ENCODE measurements around the gene CEP131.

CEP131 gene

GRCh38 chr17:81204578-81204977, 18.2 kb downstream of the CEP131 start:
- in situ Hi-C loops (cut with HindIII; ENCODE audit: low sequenced_read_pairs) = no loop called here

- in situ Hi-C loops (cut with HindIII; ENCODE audit: low sequenced_read_pairs) = no loop called here
These were observed 19.6 kb downstream of the CEP131 start for GRCh38 chr17:81203136-81203535.

DNA sequence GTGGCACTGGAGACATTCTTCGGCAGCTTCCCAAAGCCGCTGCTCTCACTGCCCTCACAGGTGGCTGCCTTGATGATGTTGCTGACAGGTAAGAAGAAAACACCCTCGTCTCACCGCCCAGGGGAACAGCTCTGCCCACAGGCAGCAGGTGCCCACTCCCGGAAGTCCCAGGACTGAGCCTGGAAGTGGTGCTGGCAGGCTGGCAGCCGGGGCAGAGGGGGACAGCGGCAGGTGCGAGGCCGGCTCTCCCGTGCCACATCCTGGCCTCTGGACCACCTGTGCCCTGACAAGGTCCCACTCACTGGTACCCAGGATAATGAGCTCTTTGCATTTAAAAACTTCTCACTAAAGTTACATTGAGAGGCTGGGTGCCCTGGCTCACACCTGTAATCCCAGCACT, 20.4 kb downstream of the CEP131 start:
- in situ Hi-C loops (cut with HindIII; ENCODE audit: low sequenced_read_pairs) = no loop called here

DNA sequence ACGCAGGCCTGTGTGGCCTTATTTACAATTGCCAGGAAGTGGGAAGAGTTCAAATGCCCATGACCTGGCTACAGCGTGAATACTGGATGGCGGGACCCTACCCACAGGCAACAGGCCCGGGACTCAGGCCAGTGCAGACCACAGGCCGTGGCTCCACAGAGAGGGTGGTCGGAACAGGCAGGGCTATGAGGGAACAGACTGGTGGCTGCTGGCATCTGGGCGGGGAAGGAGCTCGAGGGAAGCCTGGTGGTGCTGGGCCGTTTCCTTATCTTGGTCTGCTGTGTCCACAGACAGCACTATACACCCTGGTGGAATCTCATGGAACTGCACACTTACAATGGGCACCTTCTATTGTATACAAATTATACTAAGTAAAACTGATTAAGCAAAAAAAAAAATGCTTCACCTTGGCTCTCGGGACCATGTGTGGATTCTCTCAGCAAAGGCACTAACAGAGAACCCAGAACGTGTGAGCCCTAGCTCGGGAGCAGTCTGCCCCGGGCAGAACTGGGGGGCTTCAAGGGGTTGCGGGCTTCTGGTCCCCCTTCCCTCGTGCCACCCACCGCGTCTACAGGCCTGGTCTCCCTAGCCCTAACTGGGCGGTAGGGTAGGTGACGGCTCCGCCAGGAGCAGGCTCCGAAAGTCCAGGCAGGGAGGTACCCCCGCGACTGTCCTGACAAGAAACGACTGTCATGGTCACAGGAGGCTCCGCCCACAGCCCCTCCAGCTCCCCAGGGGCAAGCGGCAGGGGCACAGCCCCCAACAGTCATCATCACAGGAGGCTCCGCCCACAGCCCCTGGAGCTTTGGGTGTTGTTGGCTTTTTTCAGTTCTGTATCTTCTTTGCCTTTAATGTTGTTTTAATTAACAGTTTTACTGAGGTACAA, 21.8 kb downstream of the CEP131 start:
- in situ Hi-C loops (cut with HindIII; ENCODE audit: low sequenced_read_pairs) = no loop called here

DNA sequence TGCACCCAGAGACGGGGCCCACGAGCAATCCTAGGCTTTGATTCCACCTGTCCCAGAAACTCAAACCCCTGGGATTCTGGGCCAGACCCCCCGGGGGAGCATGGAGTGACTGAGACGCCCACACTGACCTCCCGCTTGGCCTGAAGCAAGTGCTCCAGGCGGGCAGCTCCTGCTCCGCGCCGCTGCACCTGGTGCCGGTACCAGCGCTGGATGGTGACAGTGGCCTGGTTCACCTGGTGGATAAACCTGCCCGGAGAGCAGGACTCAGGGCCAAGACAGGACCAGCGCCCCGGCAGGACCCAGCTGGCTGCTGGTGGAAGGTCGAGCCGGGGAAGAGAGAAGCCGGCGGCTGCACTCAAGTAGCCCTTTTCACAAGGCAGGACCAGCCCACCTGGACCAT, 22.6 kb downstream of the CEP131 start:
- in situ Hi-C loops (cut with HindIII; ENCODE audit: low sequenced_read_pairs) = no loop called here

DNA sequence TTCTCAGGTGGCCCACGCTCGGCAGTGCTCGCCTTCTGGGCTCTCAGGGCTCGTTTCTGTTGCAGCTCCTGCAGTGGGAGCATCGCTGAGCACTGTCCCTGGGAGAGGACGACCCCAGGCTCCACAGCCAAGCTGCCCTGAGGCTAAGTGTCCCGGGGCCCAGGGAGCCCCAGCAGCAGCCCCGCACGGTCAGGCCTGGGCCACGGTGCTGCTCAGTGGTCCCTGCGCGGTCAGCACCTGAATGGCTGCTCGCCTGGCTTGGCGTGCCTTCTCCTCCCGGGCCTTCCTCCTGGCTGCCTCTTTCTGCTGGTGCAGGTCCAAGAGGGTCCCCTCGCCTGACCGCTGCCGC, 23.3 kb downstream of the CEP131 start:
- in situ Hi-C loops (cut with HindIII; ENCODE audit: low sequenced_read_pairs) = no loop called here

GRCh38 chr17:81198826-81199481, 23.8 kb downstream of the CEP131 start:
- in situ Hi-C loops (cut with HindIII; ENCODE audit: low sequenced_read_pairs) = no loop called here

GRCh38 chr17:81197831-81198490, 24.8 kb downstream of the CEP131 start:
- in situ Hi-C loops (cut with HindIII; ENCODE audit: low sequenced_read_pairs) = no loop called here

- in situ Hi-C loops (cut with HindIII; ENCODE audit: low sequenced_read_pairs) = no loop called here
These were observed 25.4 kb downstream of the CEP131 start for GRCh38 chr17:81197409-81197795.

GRCh38 chr17:81196505-81197408, 26.0 kb downstream of the CEP131 start:
- in situ Hi-C loops (cut with HindIII; ENCODE audit: low sequenced_read_pairs) = no loop called here

GRCh38 chr17:81195941-81196495, 26.7 kb downstream of the CEP131 start:
- in situ Hi-C loops (cut with HindIII; ENCODE audit: low sequenced_read_pairs) = no loop called here

DNA sequence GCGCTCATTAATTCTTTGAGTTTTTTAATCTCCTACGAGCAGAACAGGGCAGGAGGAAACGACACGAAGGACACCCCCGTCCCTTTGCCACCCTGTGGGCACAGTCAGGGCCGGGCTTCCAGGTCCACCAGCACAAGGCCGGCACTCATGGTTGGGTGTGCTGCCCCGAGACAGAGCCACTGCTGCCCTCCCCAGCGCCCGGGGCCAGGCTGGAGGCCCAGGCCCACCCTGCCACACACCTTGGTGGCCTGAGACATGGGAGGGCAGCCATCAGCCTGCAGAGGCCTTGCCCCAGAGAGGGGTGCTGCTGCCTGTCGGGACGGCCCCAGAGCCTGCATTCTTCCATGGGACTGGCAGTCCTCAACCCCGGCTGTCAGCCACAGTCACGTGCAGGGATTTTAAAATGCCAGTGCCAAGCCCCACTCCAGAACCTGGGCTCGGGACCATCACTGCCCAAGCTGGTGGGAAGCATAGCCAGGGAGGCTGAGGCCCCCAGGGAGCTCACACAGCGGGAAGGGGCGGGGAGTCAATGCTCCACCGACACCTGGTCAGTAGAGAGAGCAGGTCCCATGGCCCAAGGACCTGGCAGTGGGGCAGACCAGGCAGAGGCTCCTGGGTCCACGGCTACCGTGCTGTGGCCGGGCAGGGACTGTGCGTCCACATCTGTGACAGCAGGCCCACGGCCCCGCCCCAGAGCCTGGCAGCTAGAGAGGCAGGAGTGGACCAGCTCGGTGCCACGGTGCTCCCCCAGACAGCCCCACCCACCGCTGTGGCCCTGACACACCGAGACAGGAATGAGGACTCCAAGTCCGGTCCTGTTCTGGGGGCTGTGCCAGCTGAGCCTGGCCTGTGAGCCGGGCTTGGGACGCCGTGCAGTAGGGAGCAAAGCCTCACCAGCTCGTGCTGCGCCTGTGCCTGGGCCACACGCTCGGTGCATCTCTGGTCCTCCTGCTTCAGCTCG, 27.5 kb downstream of the CEP131 start:
- in situ Hi-C loops (cut with HindIII; ENCODE audit: low sequenced_read_pairs) = no loop called here

DNA sequence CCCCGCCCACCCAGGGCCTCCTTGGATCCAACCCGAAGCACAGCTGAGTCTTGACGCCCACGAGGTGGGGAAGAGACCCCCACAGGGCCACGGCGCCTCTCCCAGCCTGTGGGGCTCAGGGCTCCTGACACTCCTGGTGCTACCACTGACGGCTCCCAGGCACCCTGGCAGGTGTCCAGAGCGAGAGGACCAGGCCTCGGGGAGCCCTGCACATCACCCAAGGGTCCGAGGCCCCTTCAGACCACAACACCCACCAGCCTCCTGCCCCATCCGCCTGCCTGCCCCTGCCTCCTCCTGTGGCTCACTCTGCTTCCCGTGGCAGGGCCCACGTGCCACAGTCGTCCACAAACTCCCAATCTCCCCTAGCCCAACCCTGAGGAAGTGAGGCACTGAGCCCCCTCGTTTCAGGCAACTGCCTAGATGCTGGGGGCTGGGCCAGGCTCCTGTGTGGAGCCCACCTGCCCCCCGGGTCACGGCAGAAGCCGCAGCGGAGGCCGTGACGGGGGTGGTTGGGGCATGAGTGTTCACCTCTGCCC, 28.5 kb downstream of the CEP131 start:
- in situ Hi-C loops (cut with HindIII; ENCODE audit: low sequenced_read_pairs) = no loop called here

- in situ Hi-C loops (cut with HindIII; ENCODE audit: low sequenced_read_pairs) = no loop called here
These were observed 29.1 kb downstream of the CEP131 start for GRCh38 chr17:81193470-81194224.

DNA sequence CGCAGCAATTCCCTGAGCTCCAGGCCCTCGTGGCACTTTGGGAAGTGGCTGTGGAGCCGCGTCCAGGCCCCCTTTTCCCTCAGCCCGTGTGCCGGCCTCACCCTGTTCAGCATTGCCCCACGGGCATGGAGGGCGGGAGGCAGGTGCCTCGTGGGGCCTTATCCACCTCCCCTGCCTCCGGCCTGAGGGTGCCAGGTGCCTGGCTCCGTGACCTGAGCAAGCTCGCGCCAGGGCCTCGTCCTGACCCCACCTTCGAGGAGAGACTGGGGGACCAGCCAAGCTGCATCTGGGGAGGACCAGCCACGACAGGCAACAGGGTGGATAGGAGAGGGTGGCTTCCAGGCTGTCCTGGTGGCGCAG, 29.7 kb downstream of the CEP131 start:
- in situ Hi-C loops (cut with HindIII; ENCODE audit: low sequenced_read_pairs) = no loop called here

GRCh38 chr17:81192386-81193050, 30.2 kb downstream of the CEP131 start:
- in situ Hi-C loops (cut with HindIII; ENCODE audit: low sequenced_read_pairs) = no loop called here

- in situ Hi-C loops (cut with HindIII; ENCODE audit: low sequenced_read_pairs) = no loop called here
These were observed 31.1 kb downstream of the CEP131 start for GRCh38 chr17:81191646-81192045.

DNA sequence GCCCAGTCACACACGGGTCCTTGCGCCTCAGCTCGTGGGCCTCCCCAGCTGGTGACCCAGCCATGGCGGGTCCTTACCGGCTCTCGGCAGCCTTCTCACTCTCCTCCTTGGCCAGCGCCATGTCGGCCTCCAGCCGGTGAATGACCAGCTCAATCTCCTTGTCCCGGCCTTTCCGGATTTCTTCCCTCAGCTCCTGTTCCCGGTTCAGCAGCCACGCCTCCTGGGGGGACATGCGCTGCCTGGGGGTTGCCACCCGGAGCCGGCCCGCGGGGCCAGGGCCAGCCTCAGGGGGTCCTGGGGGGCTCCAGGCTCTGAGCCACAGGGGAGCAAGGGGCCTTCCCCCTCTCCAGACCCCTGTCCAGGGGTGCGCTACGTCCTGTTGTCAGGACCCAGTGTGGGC, 31.6 kb downstream of the CEP131 start:
- in situ Hi-C loops (cut with HindIII; ENCODE audit: low sequenced_read_pairs) = no loop called here

All from DLD1 (cell line).